Neural crest cell (in vitro differentiated cells): ENCODE measurements around the gene MCC. TPM values are rescaled to one million over a fixed set of nuclear protein-coding genes. Genes with fewer than 3 reads are reported as not detected.

ENCODE experiments used
- DNase-seq: peaks from one replicate; pipeline ENCODE4 v3.0.0; 2021; ENCODE audit warnings: low read depth, mixed read lengths, low spot score
- H3K27ac Mint-ChIP-seq: one replicate; pipeline ENCODE4 v1.8.0; 2021; ENCODE audit warnings: mild to moderate bottlenecking, mixed read lengths; ENCODE audit not compliant: unreplicated experiment
- H3K27me3 Mint-ChIP-seq: 2 replicates; pipeline ENCODE4 v1.8.0; 2021; ENCODE audit warnings: low read depth, mild to moderate bottlenecking, mixed read lengths
- H3K36me3 Mint-ChIP-seq: 2 replicates; pipeline ENCODE4 v1.8.0; 2021; ENCODE audit warnings: low read depth, mild to moderate bottlenecking, mixed read lengths
- H3K4me1 Mint-ChIP-seq: 2 replicates; pipeline ENCODE4 v1.8.0; 2021; ENCODE audit warnings: mixed read lengths
- H3K4me3 Mint-ChIP-seq: one replicate; pipeline ENCODE4 v1.8.0; 2021; ENCODE audit warnings: mild to moderate bottlenecking, mixed read lengths
- H3K9me3 Mint-ChIP-seq: 2 replicates; pipeline ENCODE4 v1.8.0; 2021; ENCODE audit warnings: mixed read lengths
- total RNA-seq: library from RNA; stranded (reverse); gene quantifications from 2 replicates; pipeline ENCODE4 v1.2.1, GENCODE V29; 2021
- TF ChIP-seq, protein P1 (sequence below): fragments of 200-600 bp; sonication (generic); conservative IDR thresholded peaks from 2 replicates; pipeline ENCODE4 v1.5.0; 2021; ENCODE audit warnings: antibody characterized with exemption, mild to moderate bottlenecking

MCC gene
- total RNA-seq, 1 donor from 2014 or later: 10.8 TPM

DNA sequence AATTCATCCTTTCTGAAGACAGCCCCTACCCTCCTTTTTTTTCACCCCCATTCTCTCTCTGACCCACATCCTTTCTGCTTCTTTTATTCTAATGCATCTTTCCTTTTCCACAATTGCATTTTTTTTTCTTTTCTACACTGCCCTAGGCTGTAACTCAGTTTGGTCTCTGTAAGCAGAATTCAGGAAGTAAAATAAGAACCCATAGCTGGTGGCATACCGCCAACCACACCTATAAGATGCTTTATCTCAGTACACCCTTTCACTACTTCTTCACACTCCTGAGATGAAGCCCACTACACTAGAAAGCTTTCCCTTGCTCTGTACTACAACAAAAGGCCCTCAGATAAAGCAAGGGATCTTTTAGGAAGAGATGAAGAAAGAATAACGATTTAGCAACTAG lies 37.3 kb downstream of the MCC start:
- TF ChIP-seq, protein P1, sequence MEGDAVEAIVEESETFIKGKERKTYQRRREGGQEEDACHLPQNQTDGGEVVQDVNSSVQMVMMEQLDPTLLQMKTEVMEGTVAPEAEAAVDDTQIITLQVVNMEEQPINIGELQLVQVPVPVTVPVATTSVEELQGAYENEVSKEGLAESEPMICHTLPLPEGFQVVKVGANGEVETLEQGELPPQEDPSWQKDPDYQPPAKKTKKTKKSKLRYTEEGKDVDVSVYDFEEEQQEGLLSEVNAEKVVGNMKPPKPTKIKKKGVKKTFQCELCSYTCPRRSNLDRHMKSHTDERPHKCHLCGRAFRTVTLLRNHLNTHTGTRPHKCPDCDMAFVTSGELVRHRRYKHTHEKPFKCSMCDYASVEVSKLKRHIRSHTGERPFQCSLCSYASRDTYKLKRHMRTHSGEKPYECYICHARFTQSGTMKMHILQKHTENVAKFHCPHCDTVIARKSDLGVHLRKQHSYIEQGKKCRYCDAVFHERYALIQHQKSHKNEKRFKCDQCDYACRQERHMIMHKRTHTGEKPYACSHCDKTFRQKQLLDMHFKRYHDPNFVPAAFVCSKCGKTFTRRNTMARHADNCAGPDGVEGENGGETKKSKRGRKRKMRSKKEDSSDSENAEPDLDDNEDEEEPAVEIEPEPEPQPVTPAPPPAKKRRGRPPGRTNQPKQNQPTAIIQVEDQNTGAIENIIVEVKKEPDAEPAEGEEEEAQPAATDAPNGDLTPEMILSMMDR: no peak
- peaks cover 4% of the 10 kb centered on the region for H3K4me1 Mint-ChIP-seq

DNA sequence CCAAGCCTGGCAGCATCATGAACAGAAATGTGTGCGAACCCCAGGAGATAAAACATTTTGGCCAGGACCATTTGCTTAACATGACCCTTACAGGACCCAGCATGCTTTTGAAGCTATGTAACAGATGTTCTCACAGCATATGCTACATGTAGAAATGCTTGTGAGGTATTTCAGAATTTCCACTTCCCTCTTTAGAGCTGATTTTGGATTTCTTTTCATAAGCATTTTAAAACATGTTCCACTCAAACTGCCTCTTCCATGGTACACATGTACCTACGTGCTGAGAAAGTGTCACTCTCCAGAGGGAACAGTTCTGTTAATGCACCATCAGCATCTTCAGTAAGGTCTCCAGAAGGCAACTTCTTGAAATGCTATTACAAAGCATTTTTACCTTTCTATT lies 37.8 kb downstream of the MCC start:
- Mint-ChIP-seq H3K36me3 (no peaks in the 10 kb centered on the region), H3K4me3 (no peak overlapping the region), H3K4me1 (peaks cover 4% of the 10 kb centered on the region), H3K9me3 (no peaks in the 10 kb centered on the region), H3K27me3 (no peaks in the 10 kb centered on the region), H3K27ac (no peak overlapping the region)
- DNase-seq: no peak
- TF ChIP-seq, protein P1: no peak

More for the DNA sequence above, 37.3 kb downstream of the MCC start:
- Mint-ChIP-seq H3K36me3 (no peaks in the 10 kb centered on the region), H3K4me3 (no peak overlapping the region), H3K9me3 (no peaks in the 10 kb centered on the region), H3K27ac (no peak overlapping the region), H3K27me3 (no peaks in the 10 kb centered on the region)
- DNase-seq: no peak

- TF ChIP-seq, protein P1: no peak
- Mint-ChIP-seq H3K27ac (no peak overlapping the region), H3K27me3 (no peaks in the 10 kb centered on the region), H3K36me3 (peaks cover 12% of the 10 kb centered on the region), H3K4me1 (peaks cover 4% of the 10 kb centered on the region), H3K9me3 (peaks cover 6% of the 10 kb centered on the region), H3K4me3 (no peak overlapping the region)
- DNase-seq: no peak
Measured at GRCh38 chr5:113448252-113448651, 40.0 kb downstream of the MCC start.

DNA sequence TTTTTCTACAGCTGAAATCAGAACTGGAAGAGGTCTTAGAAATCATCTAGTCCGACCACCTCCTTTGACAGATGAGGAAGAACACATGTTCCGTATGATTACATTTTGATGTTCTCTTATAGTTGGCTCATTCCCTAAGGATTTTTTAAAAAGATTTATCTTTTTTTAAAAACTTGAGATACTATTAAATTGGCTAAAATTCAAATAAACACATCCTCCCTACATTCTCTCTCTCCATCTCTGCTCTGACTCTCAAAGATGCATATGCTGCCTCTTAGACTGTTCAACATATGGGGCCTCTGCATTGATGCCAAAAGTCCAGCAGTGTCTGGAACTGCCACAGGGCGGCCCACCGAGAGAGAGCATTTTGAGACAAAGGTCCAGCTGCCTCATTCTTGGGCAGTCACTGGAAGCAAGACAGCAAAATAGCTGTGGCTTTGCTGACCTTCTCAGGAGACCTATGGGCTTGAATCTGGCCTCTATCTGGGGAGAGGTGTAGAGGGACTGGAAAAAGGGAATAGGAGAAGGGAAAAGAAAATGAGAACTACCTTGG lies 40.7 kb downstream of the MCC start:
- DNase-seq: peak; percentile 41
- Mint-ChIP-seq H3K27me3 (no peaks in the 10 kb centered on the region), H3K4me1 (peaks cover 4% of the 10 kb centered on the region), H3K4me3 (no peak overlapping the region), H3K36me3 (peaks cover 18% of the 10 kb centered on the region), H3K27ac (no peak overlapping the region), H3K9me3 (peaks cover 6% of the 10 kb centered on the region)
- TF ChIP-seq, protein P1: no peak

- peaks cover 18% of the 10 kb centered on the region for H3K36me3 Mint-ChIP-seq
- no peak overlapping the region for H3K27ac Mint-ChIP-seq
- peaks cover 4% of the 10 kb centered on the region for H3K4me1 Mint-ChIP-seq
- no peaks in the 10 kb centered on the region for H3K27me3 Mint-ChIP-seq
- DNase-seq: no peak
- TF ChIP-seq, protein P1: no peak
- H3K9me3 Mint-ChIP-seq: peaks cover 6% of the 10 kb centered on the region
- H3K4me3 Mint-ChIP-seq: no peak overlapping the region
Measured at GRCh38 chr5:113446358-113446927, 41.8 kb downstream of the MCC start.
